Measurements from ENCODE around the gene KIF3B.
"Not testable (repeated sequence)": the region's sequence is repeated elsewhere in the genome, so short reads cannot be mapped to it uniquely, and the experiment has no call there.

The KIF3B gene

GRCh38 chr20:32296412-32296811, 19.0 kb downstream of the KIF3B start:
- DNase-seq (ENCODE audit: low read depth in 2 of 2): no peak

GRCh38 chr20:32296819-32297420, 19.5 kb downstream of the KIF3B start:
- DNase-seq (ENCODE audit: low read depth in 2 of 2): no peak

- DNase-seq (ENCODE audit: low read depth in 2 of 2): no peak
Measured at GRCh38 chr20:32297439-32297838, 20.0 kb downstream of the KIF3B start.

GRCh38 chr20:32300647-32301046, 23.2 kb downstream of the KIF3B start:
- DNase-seq (ENCODE audit: low read depth in 2 of 2): no peak

- DNase-seq (ENCODE audit: low read depth in 2 of 2): no peak
Measured at GRCh38 chr20:32301719-32302506, 24.5 kb downstream of the KIF3B start.

- DNase-seq (ENCODE audit: low read depth in 2 of 2): no peak
Measured at GRCh38 chr20:32302507-32302872, 25.0 kb downstream of the KIF3B start.

- no peak for DNase-seq (ENCODE audit: low read depth in 2 of 2)
Measured at GRCh38 chr20:32304131-32304746, 26.8 kb downstream of the KIF3B start.

- DNase-seq (ENCODE audit: low read depth in 2 of 2): no peak
Measured at GRCh38 chr20:32312718-32313424, 35.4 kb downstream of the KIF3B start.

GRCh38 chr20:32314768-32315167, 37.3 kb downstream of the KIF3B start:
- no peak for DNase-seq (ENCODE audit: low read depth in 2 of 2)

- DNase-seq (ENCODE audit: low read depth in 2 of 2): no peak
Measured at GRCh38 chr20:32315399-32315798, 37.9 kb downstream of the KIF3B start.

GRCh38 chr20:32315891-32316290, 38.4 kb downstream of the KIF3B start:
- no peak for DNase-seq (ENCODE audit: low read depth in 2 of 2)

- DNase-seq (ENCODE audit: low read depth in 2 of 2): no peak
Measured at GRCh38 chr20:32316667-32317066, 39.2 kb downstream of the KIF3B start.

GRCh38 chr20:32319100-32319499, 41.6 kb downstream of the KIF3B start:
- DNase-seq (ENCODE audit: low read depth in 2 of 2): no peak

- no peak for DNase-seq (ENCODE audit: low read depth in 2 of 2)
Measured at GRCh38 chr20:32320305-32320704, 42.9 kb downstream of the KIF3B start.

GRCh38 chr20:32321390-32321789, 43.9 kb downstream of the KIF3B start:
- no peak for DNase-seq (ENCODE audit: low read depth in 2 of 2)

GRCh38 chr20:32322260-32322659, 44.8 kb downstream of the KIF3B start:
- DNase-seq (ENCODE audit: low read depth in 2 of 2): not testable (repeated sequence)

- DNase-seq (ENCODE audit: low read depth in 2 of 2): not testable (repeated sequence)
Measured at GRCh38 chr20:32323761-32324160, 46.3 kb downstream of the KIF3B start.

- DNase-seq (ENCODE audit: low read depth in 2 of 2): no peak
Measured at GRCh38 chr20:32325706-32326503, 48.5 kb downstream of the KIF3B start.

GRCh38 chr20:32326504-32326845, 49.0 kb downstream of the KIF3B start:
- no peak for DNase-seq (ENCODE audit: low read depth in 2 of 2)

GRCh38 chr20:32327087-32327681, 49.7 kb downstream of the KIF3B start:
- no peak for DNase-seq (ENCODE audit: low read depth in 2 of 2)

- DNase-seq (ENCODE audit: low read depth in 2 of 2): no peak
Measured at GRCh38 chr20:32329817-32330554, 52.5 kb downstream of the KIF3B start.
